Measurements from ENCODE around the gene SNX24. TPM values are rescaled to one million over a fixed set of nuclear protein-coding genes. Genes with fewer than 3 reads are reported as not detected.

The SNX24 gene
- total and polyA plus RNA-seq, 9 of the 15 experiments (the other 6 are each of a cell fraction or from before 2014, with no cell fraction given), result 5.3 to 10.1 (median 7.9) TPM

DNA sequence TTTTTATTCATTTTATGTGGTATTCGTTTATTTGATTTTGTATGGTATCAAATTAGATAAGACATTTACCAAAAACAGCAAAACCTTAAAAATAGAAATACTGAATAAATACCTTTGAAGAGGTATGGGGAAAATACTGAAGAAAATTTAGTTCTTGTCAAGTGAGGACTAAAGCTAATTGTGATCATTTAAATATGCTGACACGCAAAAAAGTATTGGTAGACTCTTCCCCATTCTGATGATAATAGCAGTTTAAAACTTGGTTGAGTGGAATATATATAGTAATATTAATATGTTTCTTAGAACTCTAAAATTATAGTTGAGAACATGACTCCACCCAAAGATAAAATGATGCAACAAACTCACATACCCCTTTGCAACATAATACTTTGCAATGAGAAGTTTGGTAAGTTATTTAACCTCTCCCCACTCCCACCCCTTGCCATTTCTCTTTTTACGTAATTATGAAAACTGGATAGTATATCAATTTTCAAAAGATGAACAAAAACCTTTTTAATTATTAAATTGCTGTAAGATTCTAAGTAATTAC is 30.1 kb upstream of the SNX24 start:
- CTCF ChIA-PET (ENCODE audit: low intra/inter-chr PET ratio), result no interaction called here
- no peak for TF ChIP-seq XRCC4 (IDR thresholded peaks at IDR 0.05; ENCODE audit: extremely low read depth, insufficient read depth, insufficient read length)
- TF ChIP-seq MAFF (IDR thresholded peaks at IDR 0.05; ENCODE audit: low read length), result peak; percentile 77
- peak; percentile 71 for TF ChIP-seq MAFG (tag; conservative IDR thresholded peaks at IDR 0.05)
- TF ChIP-seq MEF2A (IDR thresholded peaks at IDR 0.05; ENCODE audit: control insufficient read depth, low read depth, low read length), result no peak
- no peak for TF ChIP-seq SIN3B (IDR thresholded peaks at IDR 0.05; ENCODE audit: low read depth)
- TF ChIP-seq NCOR1 (IDR thresholded peaks at IDR 0.05), result no peak
- TF ChIP-seq RHOXF2B (CRISPR knock-in tag; conservative IDR thresholded peaks at IDR 0.05), result no peak
- TF ChIP-seq ZNF780A (CRISPR knock-in tag; IDR thresholded peaks at IDR 0.05), result no peak
- no peak for TF ChIP-seq KLF13 (tag; IDR thresholded peaks at IDR 0.05; ENCODE audit: borderline replicate concordance, low read depth)
- no peak for TF ChIP-seq KDM5B (IDR thresholded peaks at IDR 0.05; ENCODE audit: insufficient replicate concordance, low read depth, low read length)
- TF ChIP-seq CHD4 (IDR thresholded peaks at IDR 0.05; ENCODE audit: insufficient read depth, insufficient replicate concordance, low read depth, low read length, poor library complexity, severe bottlenecking), result no peak
- TF ChIP-seq MAFK (IDR thresholded peaks at IDR 0.05; ENCODE audit: low read length), result peak; percentile 81
- peak; percentile 85 for TF ChIP-seq C11orf30 (IDR thresholded peaks at IDR 0.05; ENCODE audit: low read depth)
- TF ChIP-seq NFYB (IDR thresholded peaks at IDR 0.05; ENCODE audit: extremely low read depth, insufficient read length), result no peak
- no peak for TF ChIP-seq POLR3A (IDR thresholded peaks at IDR 0.05; ENCODE audit: borderline replicate concordance, extremely low read depth, insufficient read depth, insufficient read length)
- no peak for TF ChIP-seq DDX20 (tag; IDR thresholded peaks at IDR 0.05; ENCODE audit: low read depth)
- TF ChIP-seq HMG20A (CRISPR knock-in tag; conservative IDR thresholded peaks at IDR 0.05), result no peak
- no peak for TF ChIP-seq CEBPG (CRISPR knock-in tag; IDR thresholded peaks at IDR 0.05)
- peak; percentile 25 to 62; a peak in 3 of 4 replicates for TF ChIP-seq CEBPG (tag; conservative IDR thresholded peaks at IDR 0.05 in 1 of 2, IDR thresholded peaks at IDR 0.05 in 1 of 2)
- TF ChIP-seq RUNX1 (IDR thresholded peaks at IDR 0.05; ENCODE audit: low read depth), result no peak
- TF ChIP-seq, protein P1, sequence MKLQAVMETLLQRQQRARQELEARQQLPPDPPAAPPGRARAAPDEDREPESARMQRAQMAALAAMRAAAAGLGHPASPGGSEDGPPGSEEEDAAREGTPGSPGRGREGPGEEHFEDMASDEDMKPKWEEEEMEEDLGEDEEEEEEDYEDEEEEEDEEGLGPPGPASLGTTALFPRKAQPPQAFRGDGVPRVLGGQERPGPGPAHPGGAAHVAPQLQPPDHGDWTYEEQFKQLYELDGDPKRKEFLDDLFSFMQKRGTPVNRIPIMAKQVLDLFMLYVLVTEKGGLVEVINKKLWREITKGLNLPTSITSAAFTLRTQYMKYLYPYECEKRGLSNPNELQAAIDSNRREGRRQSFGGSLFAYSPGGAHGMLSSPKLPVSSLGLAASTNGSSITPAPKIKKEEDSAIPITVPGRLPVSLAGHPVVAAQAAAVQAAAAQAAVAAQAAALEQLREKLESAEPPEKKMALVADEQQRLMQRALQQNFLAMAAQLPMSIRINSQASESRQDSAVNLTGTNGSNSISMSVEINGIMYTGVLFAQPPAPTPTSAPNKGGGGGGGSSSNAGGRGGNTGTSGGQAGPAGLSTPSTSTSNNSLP (IDR thresholded peaks at IDR 0.05; ENCODE audit: borderline replicate concordance, low read depth, low read length), result no peak
- no peak for TF ChIP-seq ZNF324 (CRISPR knock-in tag; IDR thresholded peaks at IDR 0.05)
- peak; percentile 93 for TF ChIP-seq ZNF316 (IDR thresholded peaks at IDR 0.05)
- TF ChIP-seq GABPB2 (CRISPR knock-in tag; conservative IDR thresholded peaks at IDR 0.05), result no peak
- no peak for TF ChIP-seq FOXJ2 (tag; IDR thresholded peaks at IDR 0.05)

More for the DNA sequence above, 30.1 kb upstream of the SNX24 start:
- ATAC-seq, result no peak
- no peak overlapping the region for H3K9ac ChIP-seq (ENCODE audit: insufficient read depth in 1 of 2, low read depth in 2 of 2, low read length in 2 of 2)
- H3K9me1 ChIP-seq (ENCODE audit: control insufficient read depth, insufficient read depth, low read length), result no peaks in the 10 kb centered on the region
- H3K27ac ChIP-seq (ENCODE audit: extremely low read depth, low read depth, low read length), result no peak overlapping the region
- WGBS (ENCODE audit: insufficient coverage, low coverage, missing lambda C conversion rate), result 89% methylated on average over 3 of the region's 3 CpGs
- no peak overlapping the region for H3K4me2 ChIP-seq (ENCODE audit: insufficient read depth, low read length)
- H4K20me1 ChIP-seq (replicated peaks; ENCODE audit: control insufficient read depth, insufficient read depth, low read length), result no peaks in the 10 kb centered on the region
- no TSS peak for BruUV-seq (replicated peaks)
- POLR2A ChIA-PET, result interaction anchor here (0.6 kb wide), 1 partner anchor 8 kb away, joined by 3 read pairs; no protein-coding TSS in a partner anchor
- no peak for FAIRE-seq
- intact Hi-C loops (cut with micrococcal nuclease), result no loop called here
- H3K27me3 ChIP-seq (ENCODE audit: control insufficient read depth in 2 of 2, insufficient read depth in 2 of 2, low read length in 2 of 2), result no peaks in the 10 kb centered on the region
- no peak overlapping the region for H3K4me3 ChIP-seq
- no peak overlapping the region for H2AFZ ChIP-seq (ENCODE audit: low read depth, low read length)
- no peak for DNase-seq (ENCODE audit: extremely low read depth in 1 of 4, low spot score in 3 of 4)
- peaks cover 19% of the 10 kb centered on the region; the same call in 2 of the 3 replicates for H3K36me3 ChIP-seq (ENCODE audit: control insufficient read depth, insufficient read depth, low read length)
- no peaks in the 10 kb centered on the region for H3K4me1 ChIP-seq (replicated peaks in 1 of 2; ENCODE audit: control insufficient read depth in 2 of 2, insufficient read depth in 2 of 2, low read length in 2 of 2)
- in situ Hi-C loops (cut with MboI), result no loop called here
- no peaks in the 10 kb centered on the region for H3K79me2 ChIP-seq (ENCODE audit: control insufficient read depth, insufficient read depth, low read length)
- no peaks in the 10 kb centered on the region for H3K9me3 ChIP-seq (replicated peaks; ENCODE audit: control insufficient read depth, insufficient read depth, low read depth, low read length)
